HG03469 (cell line): ENCODE measurements around the gene ATPAF1.
"Not testable (repeated sequence)": the region's sequence is repeated elsewhere in the genome, so short reads cannot be mapped to it uniquely, and the experiment has no call there.

Experiments
- ATAC-seq: cut with Tn5 transposase; IDR thresholded peaks from one replicate; pipeline ENCODE4 v1.9.1; 2021; ENCODE audit warnings: mild to moderate bottlenecking, moderate library complexity, moderate number of reproducible peaks; ENCODE audit not compliant: unreplicated experiment

The ATPAF1 gene

DNA sequence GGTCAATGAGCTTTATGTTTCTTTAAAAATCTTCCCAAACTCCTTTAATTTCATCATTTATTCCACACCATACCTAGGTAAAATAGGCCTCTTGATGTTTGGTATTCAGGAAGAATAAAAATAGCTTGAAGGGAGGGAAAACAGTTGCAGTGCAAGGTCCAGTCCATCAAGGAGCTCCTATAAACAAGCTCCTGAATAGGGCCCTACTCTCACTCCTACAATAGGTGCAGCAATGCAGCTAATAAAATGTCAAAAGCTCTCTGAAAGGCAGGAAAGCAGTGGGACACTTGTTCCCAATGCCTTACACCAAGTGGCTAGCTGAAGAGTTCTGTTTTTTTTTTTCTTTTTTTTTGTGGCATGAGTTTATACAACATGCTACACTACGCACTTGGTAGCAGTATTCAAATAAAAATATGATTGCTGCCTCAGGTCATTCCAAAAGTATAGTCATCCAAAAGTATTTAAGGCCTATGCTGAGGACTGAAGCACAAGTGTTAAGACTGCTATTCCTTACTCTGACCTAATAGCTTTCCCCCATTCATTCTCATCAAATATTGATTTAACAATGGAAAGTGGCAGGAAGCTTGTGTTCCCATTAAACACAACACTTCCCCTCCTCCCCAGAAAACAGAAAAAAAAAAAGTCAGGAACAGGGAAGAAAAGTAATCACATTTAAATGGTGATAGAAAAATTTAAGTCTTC is 13.3 kb upstream of the ATPAF1 start:
- no peak for ATAC-seq

DNA sequence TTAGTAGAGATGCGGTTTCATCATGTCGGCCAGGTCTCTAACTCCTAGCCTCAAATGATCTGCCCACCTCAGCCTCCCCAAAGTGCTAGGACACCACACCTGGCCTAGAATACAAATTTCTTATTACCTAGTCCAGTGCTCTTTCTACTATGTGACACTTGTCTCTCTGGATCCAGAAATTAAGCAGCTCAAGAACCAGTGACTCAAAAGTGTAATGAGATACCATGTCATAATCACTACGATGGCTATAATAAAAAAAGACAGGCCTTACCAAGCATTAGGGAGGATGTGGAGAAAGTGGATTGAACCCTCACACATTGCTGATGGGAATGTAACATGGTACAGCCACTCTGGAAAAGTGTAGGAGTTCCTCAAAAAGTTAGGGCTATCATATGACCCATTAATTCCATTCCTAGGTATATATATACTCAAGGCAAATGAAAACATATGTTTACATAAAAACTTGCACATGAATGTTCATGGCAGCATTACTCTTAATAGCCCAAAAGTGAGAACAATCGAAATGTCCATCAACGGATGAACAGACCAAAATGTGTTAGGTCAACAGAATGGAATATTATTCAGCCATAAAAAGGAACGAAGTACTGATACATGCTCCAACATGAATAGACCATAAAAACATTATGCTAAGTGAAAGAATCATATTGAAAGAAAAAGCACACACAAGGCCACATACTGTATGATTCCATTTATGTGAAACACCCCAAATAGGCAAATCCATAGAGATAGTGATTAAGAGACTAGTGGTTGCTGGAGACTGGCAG is 11.8 kb upstream of the ATPAF1 start:
- no peak for ATAC-seq

GRCh38 chr1:46677339-46677738 is 9.2 kb upstream of the ATPAF1 start:
- no peak for ATAC-seq

DNA sequence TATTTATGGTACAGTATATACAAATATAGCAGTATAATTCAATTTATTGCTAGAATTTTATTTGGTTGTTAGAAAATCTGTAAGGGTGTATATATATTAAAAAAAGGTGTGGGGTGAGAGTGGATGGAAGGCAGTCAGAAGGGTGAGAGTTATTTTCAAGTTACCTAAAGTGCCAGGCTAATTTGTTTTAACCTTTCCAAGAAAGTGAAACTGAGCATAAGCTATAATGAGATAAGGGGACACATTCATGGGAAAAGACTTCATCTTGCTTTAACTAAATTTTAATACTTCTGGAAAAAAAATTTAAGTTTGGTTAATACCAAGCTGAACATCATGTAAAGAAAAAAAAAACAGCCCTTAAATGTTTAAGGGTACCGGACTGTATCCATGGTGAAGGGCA is 8.4 kb upstream of the ATPAF1 start:
- ATAC-seq, result no peak

GRCh38 chr1:46675549-46676314 is 7.6 kb upstream of the ATPAF1 start:
- no peak for ATAC-seq

GRCh38 chr1:46673749-46674182 is 5.6 kb upstream of the ATPAF1 start:
- no peak for ATAC-seq

GRCh38 chr1:46672696-46673095 is 4.5 kb upstream of the ATPAF1 start:
- no peak for ATAC-seq

GRCh38 chr1:46671554-46671953 is 3.4 kb upstream of the ATPAF1 start, which contains the start of gene TEX38:
TSS of gene TEX38 (plus strand) at chr1:46671854. CDS start at chr1:46671935, 81 bp downstream.
- no peak for ATAC-seq

GRCh38 chr1:46670134-46670533 is 2.0 kb upstream of the ATPAF1 start:
- ATAC-seq, result no peak

- ATAC-seq, result no peak
Measured at GRCh38 chr1:46665983-46666382, 2.2 kb downstream of the ATPAF1 start.

- not testable (repeated sequence) for ATAC-seq
Measured at GRCh38 chr1:46662919-46663318, 5.2 kb downstream of the ATPAF1 start.

GRCh38 chr1:46660116-46660515 is 8.0 kb downstream of the ATPAF1 start:
- ATAC-seq, result not testable (repeated sequence)

DNA sequence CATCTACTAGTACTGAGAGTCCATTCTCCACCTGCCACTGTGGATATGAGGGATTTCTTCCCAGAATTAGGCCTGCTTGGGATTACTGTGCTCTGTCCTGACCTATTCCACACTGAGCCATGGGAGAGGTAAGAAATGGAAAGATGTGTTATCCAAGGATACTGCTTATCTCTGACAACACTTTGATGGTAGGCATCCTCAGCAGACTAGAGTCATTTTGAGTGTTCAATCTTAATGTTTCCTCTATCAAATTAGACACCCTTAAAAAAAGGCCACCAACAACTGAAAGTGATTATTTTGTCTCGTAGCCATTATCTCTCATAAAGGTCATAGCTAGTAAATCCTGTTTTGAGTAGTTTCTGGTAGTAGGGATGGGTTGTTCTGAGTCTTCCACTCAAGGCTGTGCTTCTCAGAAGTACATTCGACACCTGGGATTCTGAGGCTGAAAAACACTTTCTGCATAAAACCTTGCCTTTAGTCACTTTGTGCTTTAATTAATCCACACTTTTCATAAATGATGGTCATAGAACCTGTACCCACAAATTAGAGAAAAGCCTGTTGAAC is 8.8 kb downstream of the ATPAF1 start:
- no peak for ATAC-seq

GRCh38 chr1:46657775-46658174 is 10.4 kb downstream of the ATPAF1 start:
- no peak for ATAC-seq

DNA sequence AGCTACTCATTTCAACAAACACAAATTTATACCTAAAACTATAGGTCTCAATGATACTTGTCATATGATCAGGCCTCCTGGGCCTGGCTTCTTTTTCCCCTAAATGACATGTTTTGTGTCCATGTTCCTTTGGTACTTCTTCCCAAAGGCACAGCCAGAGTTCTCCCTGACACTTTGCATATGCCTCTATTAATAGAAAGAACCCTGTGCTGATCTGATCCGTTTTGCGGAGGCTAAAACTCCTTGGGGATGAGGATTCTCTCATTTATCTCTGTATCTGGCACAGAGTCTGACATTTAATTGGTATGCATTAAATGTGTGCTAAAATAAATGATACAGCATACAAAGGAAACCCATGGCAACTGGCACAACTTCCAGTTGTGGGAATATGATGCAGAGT is 11.5 kb downstream of the ATPAF1 start:
- ATAC-seq, result no peak

DNA sequence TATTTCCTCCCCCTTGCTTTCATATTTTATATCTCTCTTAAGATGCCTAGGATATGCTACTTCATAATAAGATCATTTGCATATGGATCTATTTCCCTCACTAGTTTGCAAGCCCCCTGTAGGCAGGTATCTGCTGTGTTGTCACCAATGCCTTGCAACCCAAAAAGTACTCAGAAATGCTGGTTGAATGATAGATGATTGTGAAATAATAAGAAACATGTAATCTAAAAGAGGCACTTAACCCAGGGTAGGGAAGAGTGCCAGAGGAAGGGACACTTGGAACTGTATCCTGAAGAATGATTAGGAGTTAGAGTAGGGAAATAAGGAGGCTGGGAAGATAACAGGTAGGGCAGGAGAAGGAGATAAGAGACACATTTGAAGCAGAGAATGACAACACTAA is 12.3 kb downstream of the ATPAF1 start:
- ATAC-seq, result no peak

DNA sequence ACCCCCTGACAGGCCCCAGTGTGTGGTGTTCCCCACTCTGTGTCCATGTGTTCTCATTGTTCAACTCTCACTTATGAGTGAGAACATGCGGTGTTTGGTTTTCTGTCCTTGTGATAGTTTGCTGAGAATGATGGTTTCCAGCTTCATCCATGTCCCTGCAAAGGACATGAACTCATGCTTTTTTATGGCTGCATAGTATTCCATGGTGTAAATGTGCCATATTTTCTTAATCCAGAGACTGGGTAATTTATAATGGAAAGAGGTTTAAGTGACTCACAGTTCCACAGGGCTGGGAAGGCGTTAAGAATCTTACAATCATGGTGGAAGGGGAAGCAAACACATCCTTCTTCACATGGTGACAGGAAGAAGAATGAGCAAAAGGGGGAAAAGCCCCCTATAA is 13.5 kb downstream of the ATPAF1 start:
- ATAC-seq, result not testable (repeated sequence)

DNA sequence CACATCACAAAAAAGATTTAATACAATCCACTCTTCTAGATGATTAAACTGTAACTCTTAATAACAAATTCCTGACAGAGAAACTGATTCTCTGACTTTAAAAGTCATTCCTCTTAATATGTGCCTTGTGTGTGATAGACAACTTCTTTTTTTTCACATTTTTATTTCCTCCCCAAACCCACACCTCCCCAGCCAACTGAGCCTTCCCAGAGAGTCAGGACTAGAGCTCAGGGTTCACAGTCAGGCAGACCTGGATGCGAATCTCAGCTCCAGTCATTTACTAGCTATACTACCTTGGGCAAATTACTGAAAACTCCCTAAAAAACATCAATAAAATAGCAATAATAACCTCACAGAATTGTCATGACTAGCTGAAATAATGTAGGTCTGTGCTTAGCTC is 14.2 kb downstream of the ATPAF1 start:
- no peak for ATAC-seq

- ATAC-seq, result no peak
Measured at GRCh38 chr1:46653405-46653958, 14.7 kb downstream of the ATPAF1 start.

- ATAC-seq, result no peak
Measured at GRCh38 chr1:46652321-46653100, 15.7 kb downstream of the ATPAF1 start.
